Measurements from ENCODE around the gene TOX2. TPM values are rescaled to one million over a fixed set of nuclear protein-coding genes. Genes with fewer than 3 reads are reported as not detected.

The TOX2 gene
- total RNA-seq, 2 experiments from 2014 or later: 3.3 to 3.9 TPM

- ATAC-seq (ENCODE audit: poor library complexity) (no peak), DNase-seq (no peak)
- H3K36me3 Mint-ChIP-seq (ENCODE audit: low read depth): no peaks in the 10 kb centered on the region
- H3K27me3 Mint-ChIP-seq: no peaks in the 10 kb centered on the region
- intact Hi-C loops (cut with DNase I, micrococcal nuclease): no loop called here
- Histone ChIP-seq H3K9me3 (ENCODE audit: control insufficient read depth in 1 of 2, insufficient read depth in 1 of 2, low read length in 2 of 2) (no peaks in the 10 kb centered on the region), H3K27ac (ENCODE audit: low read depth in 1 of 2, low read length in 2 of 2) (no peak overlapping the region), H3K36me3 (ENCODE audit: insufficient read depth, low read length) (no peaks in the 10 kb centered on the region), H3K4me1 (ENCODE audit: insufficient read depth, low read length) (peaks cover 32% of the 10 kb centered on the region), H3K27me3 (ENCODE audit: control insufficient read depth in 1 of 2, insufficient read depth in 2 of 2, low read length in 2 of 2) (peaks cover 0 to 3% of the 10 kb centered on the region in 2 experiments), H3K4me3 (ENCODE audit: low read length) (no peak overlapping the region)
- peaks cover 62% of the 10 kb centered on the region for H3K4me1 Mint-ChIP-seq (ENCODE audit: low read depth)
- H3K27ac Mint-ChIP-seq: no peak overlapping the region
- POLR2A ChIA-PET: interaction anchor here (0.6 kb wide), 1 partner anchor 116 kb away, joined by 3 read pairs; no protein-coding TSS in a partner anchor
- H3K9me3 Mint-ChIP-seq: no peaks in the 10 kb centered on the region
- CTCF ChIA-PET: no interaction called here
- TF ChIP-seq CTCF (IDR thresholded peaks at IDR 0.05): no peak
- no peak overlapping the region for H3K4me3 Mint-ChIP-seq
These were observed 106.5 kb downstream of the TOX2 start for GRCh38 chr20:44021186-44021585.

- no peak for DNase-seq
- H3K4me3 Mint-ChIP-seq: no peak overlapping the region
- H3K27ac ChIP-seq (ENCODE audit: low read depth in 1 of 2, low read length in 2 of 2): no peak overlapping the region
- no peak overlapping the region for H3K27ac Mint-ChIP-seq
- no peaks in the 10 kb centered on the region for H3K36me3 Mint-ChIP-seq (ENCODE audit: low read depth)
- H3K9me3 Mint-ChIP-seq: no peaks in the 10 kb centered on the region
- no peaks in the 10 kb centered on the region for H3K36me3 ChIP-seq (ENCODE audit: insufficient read depth, low read length)
- H3K27me3 ChIP-seq (ENCODE audit: control insufficient read depth in 1 of 2, insufficient read depth in 2 of 2, low read length in 2 of 2): peaks cover 0 to 3% of the 10 kb centered on the region in 2 experiments
- intact Hi-C loops (cut with DNase I, micrococcal nuclease): no loop called here
- H3K9me3 ChIP-seq (ENCODE audit: control insufficient read depth in 1 of 2, insufficient read depth in 1 of 2, low read length in 2 of 2): no peaks in the 10 kb centered on the region
- no peaks in the 10 kb centered on the region for H3K27me3 Mint-ChIP-seq
- POLR2A ChIA-PET: no interaction called here
- peaks cover 60% of the 10 kb centered on the region for H3K4me1 Mint-ChIP-seq (ENCODE audit: low read depth)
- peaks cover 32% of the 10 kb centered on the region for H3K4me1 ChIP-seq (ENCODE audit: insufficient read depth, low read length)
- H3K4me3 ChIP-seq (ENCODE audit: low read length): no peak overlapping the region
- no peak for ATAC-seq (ENCODE audit: poor library complexity)
- CTCF ChIA-PET: no interaction called here
- no peak for TF ChIP-seq CTCF (IDR thresholded peaks at IDR 0.05)
These were observed 107.2 kb downstream of the TOX2 start for GRCh38 chr20:44021900-44022299.

GRCh38 chr20:44022464-44022863 lies 107.8 kb downstream of the TOX2 start:
- ChIA-PET CTCF (no interaction called here), POLR2A (no interaction called here)
- Mint-ChIP-seq H3K4me1 (ENCODE audit: low read depth) (peaks cover 60% of the 10 kb centered on the region), H3K4me3 (no peak overlapping the region), H3K9me3 (no peaks in the 10 kb centered on the region), H3K27ac (no peak overlapping the region), H3K27me3 (no peaks in the 10 kb centered on the region), H3K36me3 (ENCODE audit: low read depth) (no peaks in the 10 kb centered on the region)
- H3K27ac ChIP-seq (ENCODE audit: low read depth in 1 of 2, low read length in 2 of 2): no peak overlapping the region
- H3K9me3 ChIP-seq (ENCODE audit: control insufficient read depth in 1 of 2, insufficient read depth in 1 of 2, low read length in 2 of 2): no peaks in the 10 kb centered on the region
- no peak for ATAC-seq (ENCODE audit: poor library complexity)
- DNase-seq: no peak
- peaks cover 0 to 3% of the 10 kb centered on the region in 2 experiments for H3K27me3 ChIP-seq (ENCODE audit: control insufficient read depth in 1 of 2, insufficient read depth in 2 of 2, low read length in 2 of 2)
- no peaks in the 10 kb centered on the region for H3K36me3 ChIP-seq (ENCODE audit: insufficient read depth, low read length)
- TF ChIP-seq CTCF (IDR thresholded peaks at IDR 0.05): no peak
- no peak overlapping the region for H3K4me3 ChIP-seq (ENCODE audit: low read length)
- intact Hi-C loops (cut with DNase I, micrococcal nuclease): no loop called here
- peaks cover 32% of the 10 kb centered on the region for H3K4me1 ChIP-seq (ENCODE audit: insufficient read depth, low read length)
